ENCODE results near the gene PIGW.

Gene PIGW

GRCh38 chr17:36576793-36577192 is 42.0 kb downstream of the PIGW start:
- TF ChIP-seq POLR2AphosphoS5 (IDR thresholded peaks at IDR 0.05; ENCODE audit: low read depth, low read length) (no peak), TAF1 (IDR thresholded peaks at IDR 0.05; ENCODE audit: borderline replicate concordance, insufficient read depth, low read length) (no peak), FOXP2 (optimal IDR thresholded peaks at IDR 0.05; ENCODE audit: borderline replicate concordance, extremely low read depth, extremely low read length, insufficient read depth) (no peak), SIN3A (IDR thresholded peaks at IDR 0.05; ENCODE audit: borderline replicate concordance, insufficient read depth, low read length) (no peak)
- TF ChIP-seq, protein P1, sequence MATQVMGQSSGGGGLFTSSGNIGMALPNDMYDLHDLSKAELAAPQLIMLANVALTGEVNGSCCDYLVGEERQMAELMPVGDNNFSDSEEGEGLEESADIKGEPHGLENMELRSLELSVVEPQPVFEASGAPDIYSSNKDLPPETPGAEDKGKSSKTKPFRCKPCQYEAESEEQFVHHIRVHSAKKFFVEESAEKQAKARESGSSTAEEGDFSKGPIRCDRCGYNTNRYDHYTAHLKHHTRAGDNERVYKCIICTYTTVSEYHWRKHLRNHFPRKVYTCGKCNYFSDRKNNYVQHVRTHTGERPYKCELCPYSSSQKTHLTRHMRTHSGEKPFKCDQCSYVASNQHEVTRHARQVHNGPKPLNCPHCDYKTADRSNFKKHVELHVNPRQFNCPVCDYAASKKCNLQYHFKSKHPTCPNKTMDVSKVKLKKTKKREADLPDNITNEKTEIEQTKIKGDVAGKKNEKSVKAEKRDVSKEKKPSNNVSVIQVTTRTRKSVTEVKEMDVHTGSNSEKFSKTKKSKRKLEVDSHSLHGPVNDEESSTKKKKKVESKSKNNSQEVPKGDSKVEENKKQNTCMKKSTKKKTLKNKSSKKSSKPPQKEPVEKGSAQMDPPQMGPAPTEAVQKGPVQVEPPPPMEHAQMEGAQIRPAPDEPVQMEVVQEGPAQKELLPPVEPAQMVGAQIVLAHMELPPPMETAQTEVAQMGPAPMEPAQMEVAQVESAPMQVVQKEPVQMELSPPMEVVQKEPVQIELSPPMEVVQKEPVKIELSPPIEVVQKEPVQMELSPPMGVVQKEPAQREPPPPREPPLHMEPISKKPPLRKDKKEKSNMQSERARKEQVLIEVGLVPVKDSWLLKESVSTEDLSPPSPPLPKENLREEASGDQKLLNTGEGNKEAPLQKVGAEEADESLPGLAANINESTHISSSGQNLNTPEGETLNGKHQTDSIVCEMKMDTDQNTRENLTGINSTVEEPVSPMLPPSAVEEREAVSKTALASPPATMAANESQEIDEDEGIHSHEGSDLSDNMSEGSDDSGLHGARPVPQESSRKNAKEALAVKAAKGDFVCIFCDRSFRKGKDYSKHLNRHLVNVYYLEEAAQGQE (IDR thresholded peaks at IDR 0.05; ENCODE audit: insufficient read depth in 1 of 2, low read depth in 2 of 2, low read length in 2 of 2), result no peak

DNA sequence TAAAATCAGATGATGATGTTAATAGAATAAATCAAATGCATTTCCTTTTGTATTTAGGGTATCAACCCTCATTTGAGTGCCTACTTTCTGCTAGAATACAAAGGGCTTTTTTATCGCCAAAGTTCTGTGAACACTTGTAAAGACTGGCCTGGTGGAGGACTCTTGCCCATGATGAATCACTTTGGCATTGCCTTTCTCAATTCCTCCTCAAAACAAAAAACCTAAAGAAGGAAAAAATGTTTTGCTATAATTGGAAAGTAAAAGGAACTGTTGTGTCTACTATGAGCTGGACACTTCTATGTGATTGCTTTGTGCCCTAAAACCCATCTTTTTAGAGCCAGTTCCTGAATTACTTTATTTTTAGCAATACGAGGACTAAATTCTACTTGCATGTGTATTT is 43.9 kb downstream of the PIGW start:
- TF ChIP-seq, protein P1 (IDR thresholded peaks at IDR 0.05; ENCODE audit: insufficient read depth in 1 of 2, low read depth in 2 of 2, low read length in 2 of 2), result no peak
- no peak for TF ChIP-seq POLR2AphosphoS5 (IDR thresholded peaks at IDR 0.05; ENCODE audit: low read depth, low read length)
- TF ChIP-seq TAF1 (IDR thresholded peaks at IDR 0.05; ENCODE audit: borderline replicate concordance, insufficient read depth, low read length), result no peak
- TF ChIP-seq SIN3A (IDR thresholded peaks at IDR 0.05; ENCODE audit: borderline replicate concordance, insufficient read depth, low read length), result no peak
- TF ChIP-seq FOXP2 (optimal IDR thresholded peaks at IDR 0.05; ENCODE audit: borderline replicate concordance, extremely low read depth, extremely low read length, insufficient read depth), result no peak

GRCh38 chr17:36583787-36584186 is 49.0 kb downstream of the PIGW start:
- TF ChIP-seq, protein P1 (IDR thresholded peaks at IDR 0.05; ENCODE audit: insufficient read depth in 1 of 2, low read depth in 2 of 2, low read length in 2 of 2), result no peak
- TF ChIP-seq TAF1 (IDR thresholded peaks at IDR 0.05; ENCODE audit: borderline replicate concordance, insufficient read depth, low read length) (no peak), FOXP2 (optimal IDR thresholded peaks at IDR 0.05; ENCODE audit: borderline replicate concordance, extremely low read depth, extremely low read length, insufficient read depth) (no peak)

- TF ChIP-seq SIN3A (IDR thresholded peaks at IDR 0.05; ENCODE audit: borderline replicate concordance, insufficient read depth, low read length) (no peak), TAF1 (IDR thresholded peaks at IDR 0.05; ENCODE audit: borderline replicate concordance, insufficient read depth, low read length) (no peak), POLR2AphosphoS5 (IDR thresholded peaks at IDR 0.05; ENCODE audit: low read depth, low read length) (no peak), FOXP2 (optimal IDR thresholded peaks at IDR 0.05; ENCODE audit: borderline replicate concordance, extremely low read depth, extremely low read length, insufficient read depth) (no peak)
- TF ChIP-seq, protein P1 (IDR thresholded peaks at IDR 0.05; ENCODE audit: insufficient read depth in 1 of 2, low read depth in 2 of 2, low read length in 2 of 2), result no peak
These were observed 51.4 kb downstream of the PIGW start for GRCh38 chr17:36586138-36586537.
